ENCODE measurements around the gene USP49. TPM values are rescaled to one million over a fixed set of nuclear protein-coding genes. Genes with fewer than 3 reads are reported as not detected.
A peak's percentile ranks its signal among the peaks of the same experiment; 100 is the strongest.

Gene USP49
- total and polyA plus RNA-seq, 2 of the 13 experiments (the other 11 are each of a cell fraction or from before 2014, with no cell fraction given) = 2.9 to 4.3 TPM

- Histone ChIP-seq H3K27ac (ENCODE audit: extremely low read length, insufficient read depth, low read length) (peak overlapping the region; percentile 96), H3K4me2 (ENCODE audit: low read depth, low read length) (peak overlapping the region; percentile 89), H3K9ac (ENCODE audit: insufficient read depth, low read depth, low read length) (peak overlapping the region; percentile 95), H3K27me3 (ENCODE audit: control insufficient read depth in 1 of 2, insufficient read depth in 2 of 2, low read length in 2 of 2) (no peaks in the 10 kb centered on the region; a peak in 1 of 5 replicates), H4K20me1 (ENCODE audit: insufficient read depth, low read length) (0 out of 2 replicates have a peak, but pooled peaks cover 8% of the 10 kb centered on the region), H3K79me2 (ENCODE audit: insufficient read depth, low read length) (peaks cover 65% of the 10 kb centered on the region), H3K4me1 (ENCODE audit: insufficient read depth, low read length) (peaks cover 41% of the 10 kb centered on the region), H3K4me3 (replicated peaks in 1 of 3; ENCODE audit: insufficient read depth in 1 of 3, low read depth in 2 of 3, low read length in 3 of 3) (peak overlapping the region; percentile 80 to 93 (median 86)), H3K36me3 (replicated peaks in 1 of 2; ENCODE audit: control insufficient read depth in 1 of 2, insufficient read depth in 2 of 2, low read length in 2 of 2) (peaks cover 5 to 21% of the 10 kb centered on the region in 2 experiments), H2AFZ (ENCODE audit: low read length) (no peak overlapping the region), H3K9me3 (ENCODE audit: low read length) (no peaks in the 10 kb centered on the region)
- in situ Hi-C loops (cut with HindIII; ENCODE audit: extremely low pct_ligation_motif_present, low pct_unique_long_range_greater_than_20kb) (loop anchor here (5.0 kb wide), 1 partner anchor 134 kb away; the partner anchor contains the start of gene TOMM6), intact Hi-C loops (cut with micrococcal nuclease; ENCODE audit: unreplicated experiment) (loop anchor here (1.0 to 2.0 kb wide), 7 partner anchors 15 to 296 kb away; partner anchors contain the start of genes CCND3, MRPS10 and TOMM6)
- POLR2A ChIA-PET = interaction anchor here (0.6 to 2.7 kb wide), 17 partner anchors 10 to 549 kb away, joined by 3 to 47 read pairs (median 4); partner anchors contain the start of genes TAF8, TOMM6 and USP49
- FAIRE-seq (no peak), ATAC-seq (peak; percentile 61), DNase-seq (ENCODE audit: low spot score) (no peak)
- CTCF ChIA-PET (ENCODE audit: low intra/inter-chr PET ratio, low total read pairs) = interaction anchor here (1.3 to 2.5 kb wide), 2 partner anchors 134 to 141 kb away, joined by 3 to 22 read pairs; partner anchors contain the start of gene TOMM6
- no TSS peak for BruUV-seq (replicated peaks)
- under 1% methylated on average over 20 of the region's 20 CpGs for WGBS (ENCODE audit: low lambda C conversion rate)
- TF ChIP-seq RFXAP (CRISPR knock-in tag; IDR thresholded peaks at IDR 0.05; ENCODE audit: borderline replicate concordance) (no peak), SNRNP70 (IDR thresholded peaks at IDR 0.05; ENCODE audit: low read depth, low read length) (no peak), HNRNPL (IDR thresholded peaks at IDR 0.05; ENCODE audit: low read depth, low read length) (peak; percentile 21; the same call in 1 of the 2 replicates), POLR2AphosphoS2 (IDR thresholded peaks at IDR 0.05; ENCODE audit: low read depth, low read length) (no peak), ZNF644 (CRISPR knock-in tag; IDR thresholded peaks at IDR 0.05; ENCODE audit: low read depth) (no peak), ZNF687 (CRISPR knock-in tag; IDR thresholded peaks at IDR 0.05) (peak; percentile 61), FUBP1 (CRISPR knock-in tag; IDR thresholded peaks at IDR 0.05; ENCODE audit: borderline replicate concordance) (no peak), SMC3 (IDR thresholded peaks at IDR 0.05; ENCODE audit: low read length) (no peak), ZNF710 (CRISPR knock-in tag; IDR thresholded peaks at IDR 0.05; ENCODE audit: borderline replicate concordance) (no peak), MAX (IDR thresholded peaks at IDR 0.05) (peak; percentile 66; the same call in 1 of the 2 replicates), SMYD3 (CRISPR knock-in tag; IDR thresholded peaks at IDR 0.05) (0 out of 2 replicates have a peak, but pooled peaks have one; percentile 66), ZNF343 (CRISPR knock-in tag; IDR thresholded peaks at IDR 0.05) (0 out of 2 replicates have a peak, but pooled peaks have one; percentile 3), GFI1 (CRISPR knock-in tag; IDR thresholded peaks at IDR 0.05; ENCODE audit: borderline replicate concordance) (no peak), MTA3 (CRISPR knock-in tag; IDR thresholded peaks at IDR 0.05) (no peak), IRF9 (CRISPR knock-in tag; IDR thresholded peaks at IDR 0.05; ENCODE audit: borderline replicate concordance) (peak; percentile 18), HHEX (CRISPR knock-in tag; IDR thresholded peaks at IDR 0.05) (no peak)
Observed at GRCh38 chr6:41921712-41921998, 26.5 kb upstream of the USP49 start.
